Activated gamma-delta T cell (primary cell): ENCODE data around the gene STPG2.

ENCODE experiments used
- DNase-seq: peaks from one replicate; lab custom pipeline; 2025; lab: John Stamatoyannopoulos, UW

Gene STPG2

GRCh38 chr4:98093662-98094061 is 49.6 kb downstream of the STPG2 start:
- no peak for DNase-seq

GRCh38 chr4:98092833-98093439 is 50.3 kb downstream of the STPG2 start:
- DNase-seq = no peak

GRCh38 chr4:98081936-98082335 is 61.3 kb downstream of the STPG2 start:
- DNase-seq = no peak

- no peak for DNase-seq
These were observed 74.8 kb downstream of the STPG2 start for GRCh38 chr4:98068495-98068894.

- DNase-seq = no peak
These were observed 87.3 kb downstream of the STPG2 start for GRCh38 chr4:98055800-98056501.

GRCh38 chr4:98046665-98047064 is 96.6 kb downstream of the STPG2 start:
- no peak for DNase-seq

GRCh38 chr4:98030059-98030458 is 113.2 kb downstream of the STPG2 start:
- no peak for DNase-seq

- DNase-seq = no peak
These were observed 115.4 kb downstream of the STPG2 start for GRCh38 chr4:98027827-98028226.

GRCh38 chr4:98026362-98026761 is 116.9 kb downstream of the STPG2 start:
- no peak for DNase-seq

- DNase-seq = no peak
These were observed 136.4 kb downstream of the STPG2 start for GRCh38 chr4:98006814-98007412.

GRCh38 chr4:98006060-98006459 is 137.2 kb downstream of the STPG2 start:
- no peak for DNase-seq

GRCh38 chr4:98000940-98001339 is 142.3 kb downstream of the STPG2 start:
- no peak for DNase-seq

GRCh38 chr4:97998203-97998602 is 145.1 kb downstream of the STPG2 start:
- no peak for DNase-seq

- DNase-seq = no peak
These were observed 148.4 kb downstream of the STPG2 start for GRCh38 chr4:97994765-97995465.

- no peak for DNase-seq
These were observed 152.9 kb downstream of the STPG2 start for GRCh38 chr4:97990409-97990808.

GRCh38 chr4:97987019-97987648 is 156.1 kb downstream of the STPG2 start:
- DNase-seq = no peak

GRCh38 chr4:97984545-97985131 is 158.6 kb downstream of the STPG2 start:
- no peak for DNase-seq

- no peak for DNase-seq
These were observed 164.3 kb downstream of the STPG2 start for GRCh38 chr4:97978791-97979488.

GRCh38 chr4:97953171-97953941 is 189.9 kb downstream of the STPG2 start:
- DNase-seq = no peak

- no peak for DNase-seq
These were observed 190.5 kb downstream of the STPG2 start for GRCh38 chr4:97952763-97953162.
